Kidney tubule cell (primary cell): ENCODE results near the gene UBE2J1.
"Not testable (repeated sequence)": the region's sequence is repeated elsewhere in the genome, so short reads cannot be mapped to it uniquely, and the experiment has no call there.

ENCODE experiments used
- DNase-seq: peaks from one replicate; pipeline ENCODE4 v3.0.0-alpha.2; 2018; ENCODE audit warnings: low spot score

The UBE2J1 gene, protein sequence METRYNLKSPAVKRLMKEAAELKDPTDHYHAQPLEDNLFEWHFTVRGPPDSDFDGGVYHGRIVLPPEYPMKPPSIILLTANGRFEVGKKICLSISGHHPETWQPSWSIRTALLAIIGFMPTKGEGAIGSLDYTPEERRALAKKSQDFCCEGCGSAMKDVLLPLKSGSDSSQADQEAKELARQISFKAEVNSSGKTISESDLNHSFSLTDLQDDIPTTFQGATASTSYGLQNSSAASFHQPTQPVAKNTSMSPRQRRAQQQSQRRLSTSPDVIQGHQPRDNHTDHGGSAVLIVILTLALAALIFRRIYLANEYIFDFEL

DNA sequence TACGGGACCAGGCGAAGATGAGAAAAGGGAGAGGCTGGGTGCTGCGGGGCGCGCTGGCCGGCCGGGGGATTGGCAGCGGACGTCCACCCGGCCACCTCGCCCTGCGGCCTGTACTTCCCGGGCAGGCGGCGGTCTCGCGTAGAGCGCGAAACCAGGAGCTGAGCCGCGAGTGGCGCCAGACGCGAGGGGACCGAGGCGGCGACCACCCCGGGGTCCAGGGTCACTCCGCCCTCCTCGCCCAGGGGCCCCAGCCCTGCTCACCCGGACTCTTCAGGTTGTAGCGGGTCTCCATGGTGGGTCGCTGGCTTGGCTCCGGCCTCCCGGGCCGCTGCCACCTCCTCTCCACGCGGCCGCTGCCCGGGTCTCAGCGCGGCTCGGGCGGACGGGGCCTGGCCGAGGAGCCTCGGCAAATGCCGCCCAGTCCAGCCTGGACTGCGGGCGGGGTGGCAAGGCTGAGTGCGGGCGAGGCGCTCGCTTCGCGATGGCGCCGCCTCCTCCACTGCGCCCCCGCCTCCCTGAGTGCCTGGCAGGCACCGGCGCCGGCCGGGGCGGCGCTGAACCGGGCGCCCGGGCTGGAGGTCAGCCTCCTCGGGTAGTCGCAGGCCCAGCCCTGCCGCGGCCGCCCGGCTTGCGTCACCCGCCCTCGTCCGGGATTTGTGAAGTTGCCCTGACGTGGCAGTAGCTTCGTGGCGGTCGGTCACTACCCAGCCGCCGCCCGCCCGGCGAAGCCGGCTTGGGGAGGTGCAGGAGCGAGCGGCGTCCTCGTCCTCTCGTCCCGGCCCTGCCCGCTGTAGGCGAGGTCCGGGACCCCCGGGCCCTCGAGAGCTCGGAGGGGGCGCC lies at the start of gene UBE2J1:
UBE2J1 (minus strand) TSS at position 445 of the 840 bp plus-strand sequence; CDS start at position 292, 153 bp downstream.
- peak; percentile 94 for DNase-seq

DNA sequence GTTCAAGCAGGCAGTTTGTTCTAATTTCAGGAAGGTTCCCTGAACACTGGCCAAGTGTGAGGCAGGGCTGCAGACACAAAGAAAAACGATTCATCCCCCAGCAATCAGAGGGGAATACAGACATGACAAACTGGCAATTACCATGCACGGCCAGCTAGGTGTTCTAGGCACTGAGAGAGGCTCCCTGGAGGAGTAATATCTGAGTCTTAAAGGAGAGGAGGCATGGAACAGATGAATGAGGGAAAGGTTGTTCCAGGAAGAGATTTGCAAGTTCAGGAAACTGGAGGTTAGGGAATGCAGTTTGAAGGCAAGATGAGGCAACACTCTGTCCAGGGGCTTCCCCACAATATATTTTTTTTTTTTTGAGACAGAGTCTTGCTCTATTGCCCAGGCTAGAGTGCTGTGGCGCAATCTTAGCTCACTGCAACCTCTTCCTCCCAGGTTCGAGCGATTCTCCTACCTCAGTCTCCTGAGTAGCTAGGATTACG lies 48.4 kb upstream of the UBE2J1 start:
- peak; percentile 33 for DNase-seq

DNA sequence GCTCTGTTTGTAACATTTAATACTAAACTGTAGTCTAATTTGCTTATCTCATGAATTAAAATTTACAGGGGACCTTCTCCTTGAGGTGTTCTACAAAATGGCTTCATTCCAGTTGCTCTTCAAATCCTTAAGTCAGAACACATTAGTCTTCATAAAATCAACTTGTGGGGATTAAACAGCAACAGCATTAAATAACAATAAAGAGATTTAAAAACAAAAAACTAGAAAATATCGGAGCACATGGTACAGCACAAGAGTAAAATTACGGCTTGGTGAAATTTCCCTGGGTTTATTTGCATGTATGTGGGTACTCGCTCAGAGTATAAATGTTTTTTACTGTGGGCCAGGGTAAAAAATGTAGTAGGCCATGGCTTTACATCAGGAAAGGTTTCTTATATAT lies 47.5 kb upstream of the UBE2J1 start:
- DNase-seq: no peak

DNA sequence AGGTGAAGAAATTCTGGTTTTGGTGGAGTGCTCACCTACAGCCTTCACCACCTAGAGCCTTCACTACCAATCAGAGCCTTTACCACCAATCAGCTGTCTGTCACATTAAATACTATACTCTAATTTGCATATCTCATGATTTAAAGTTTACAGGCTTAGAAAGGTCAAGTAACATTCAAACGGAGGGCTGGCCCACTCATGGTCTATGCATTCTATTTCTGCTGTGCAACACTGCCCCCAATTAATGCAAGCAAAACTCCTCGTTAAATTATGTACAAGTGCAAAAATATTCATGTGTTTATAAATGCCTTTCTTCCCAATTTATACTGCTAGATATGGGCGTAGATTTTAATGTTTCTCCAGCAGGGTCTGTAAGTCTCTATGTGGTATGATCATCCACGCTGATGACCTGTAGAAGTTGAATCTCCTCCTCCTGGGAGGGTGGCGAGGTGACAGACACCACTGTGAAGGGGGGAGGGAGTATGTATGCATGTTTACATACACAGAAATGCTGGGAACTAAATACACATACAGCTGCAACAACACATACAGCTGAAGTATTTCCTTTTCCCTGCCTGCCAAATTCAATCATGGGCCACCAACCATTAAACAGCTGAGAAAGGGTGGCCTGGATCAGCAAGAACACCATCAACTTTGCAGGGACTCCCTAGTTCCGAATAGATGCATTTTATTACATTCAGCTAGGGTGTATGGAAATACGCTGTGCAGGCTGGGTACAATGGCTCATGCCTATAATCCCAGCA lies 46.4 kb upstream of the UBE2J1 start:
- no peak for DNase-seq

DNA sequence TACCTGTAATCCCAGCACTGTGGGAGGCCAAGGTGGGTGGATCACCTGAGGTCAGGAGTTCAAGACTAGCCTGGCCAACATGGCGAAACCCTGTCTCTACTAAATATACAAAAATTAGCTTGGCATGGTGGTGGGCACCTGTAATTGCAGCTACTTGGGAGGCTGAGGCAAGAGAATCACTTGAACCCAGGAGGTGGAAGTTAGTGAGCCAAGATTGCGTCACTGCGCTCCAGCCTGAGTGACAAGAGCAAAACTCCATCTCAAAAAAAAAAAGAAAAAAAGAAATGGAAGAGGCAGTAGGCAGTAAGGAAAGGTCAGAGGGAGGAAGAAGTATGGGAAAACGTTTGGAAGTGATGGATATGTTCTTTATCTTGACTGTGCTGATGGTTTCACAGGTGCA lies 45.4 kb upstream of the UBE2J1 start:
- not testable (repeated sequence) for DNase-seq

DNA sequence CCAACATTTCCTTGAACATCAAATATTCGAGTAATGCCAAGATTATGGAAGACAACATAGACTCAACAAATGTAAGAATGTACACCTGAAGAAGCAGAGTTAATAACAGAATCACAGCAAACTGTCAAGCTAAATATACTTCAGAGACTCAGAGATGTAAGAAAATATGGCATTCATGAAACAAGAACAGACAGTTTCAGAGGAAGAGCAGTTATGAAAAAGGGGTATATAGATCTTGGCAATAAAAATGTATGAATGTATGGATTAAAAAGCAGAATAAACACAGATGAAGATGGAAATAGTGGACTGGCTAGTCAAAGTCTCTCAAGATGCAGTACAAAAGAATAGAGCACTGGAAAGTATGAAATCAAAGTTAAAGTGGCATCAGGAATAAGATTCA lies 41.1 kb upstream of the UBE2J1 start:
- DNase-seq: no peak

DNA sequence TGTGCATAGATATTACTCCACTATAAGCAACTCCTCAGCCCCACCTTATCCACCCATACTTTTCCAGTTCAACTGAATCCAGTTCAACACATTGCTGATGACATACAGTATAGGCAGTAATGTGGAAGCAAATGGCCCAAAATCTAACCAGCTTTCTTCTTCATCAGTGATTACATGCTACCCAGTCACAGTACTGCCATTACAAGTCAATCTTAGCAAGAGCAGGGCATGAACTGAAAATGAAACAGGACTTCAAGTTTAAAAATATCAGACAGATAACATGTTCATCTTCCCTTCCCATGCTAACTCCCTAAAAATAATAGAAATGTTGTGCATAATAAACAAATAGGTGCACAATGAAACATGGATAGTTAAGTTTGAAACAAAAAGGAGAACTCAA lies 40.3 kb upstream of the UBE2J1 start:
- DNase-seq: no peak

DNA sequence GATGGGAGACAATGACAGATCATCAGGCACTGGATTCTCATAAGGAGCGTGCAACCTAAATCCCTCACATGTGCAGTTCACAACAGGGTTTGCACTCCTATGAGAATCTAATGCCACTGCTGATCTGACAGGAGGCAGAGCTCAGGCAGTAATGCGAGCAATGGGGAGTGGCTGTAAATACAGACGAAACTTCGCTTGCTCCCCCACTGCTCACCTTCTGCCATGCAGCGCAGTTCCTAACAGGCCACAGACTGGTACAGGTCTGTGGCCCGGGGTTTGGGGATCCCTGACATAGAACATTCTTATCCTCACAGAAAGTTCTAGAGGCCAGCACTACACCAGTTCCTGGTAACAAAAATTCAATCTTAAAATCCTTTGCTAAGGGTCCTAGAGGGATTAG lies 36.3 kb upstream of the UBE2J1 start:
- DNase-seq: no peak

DNA sequence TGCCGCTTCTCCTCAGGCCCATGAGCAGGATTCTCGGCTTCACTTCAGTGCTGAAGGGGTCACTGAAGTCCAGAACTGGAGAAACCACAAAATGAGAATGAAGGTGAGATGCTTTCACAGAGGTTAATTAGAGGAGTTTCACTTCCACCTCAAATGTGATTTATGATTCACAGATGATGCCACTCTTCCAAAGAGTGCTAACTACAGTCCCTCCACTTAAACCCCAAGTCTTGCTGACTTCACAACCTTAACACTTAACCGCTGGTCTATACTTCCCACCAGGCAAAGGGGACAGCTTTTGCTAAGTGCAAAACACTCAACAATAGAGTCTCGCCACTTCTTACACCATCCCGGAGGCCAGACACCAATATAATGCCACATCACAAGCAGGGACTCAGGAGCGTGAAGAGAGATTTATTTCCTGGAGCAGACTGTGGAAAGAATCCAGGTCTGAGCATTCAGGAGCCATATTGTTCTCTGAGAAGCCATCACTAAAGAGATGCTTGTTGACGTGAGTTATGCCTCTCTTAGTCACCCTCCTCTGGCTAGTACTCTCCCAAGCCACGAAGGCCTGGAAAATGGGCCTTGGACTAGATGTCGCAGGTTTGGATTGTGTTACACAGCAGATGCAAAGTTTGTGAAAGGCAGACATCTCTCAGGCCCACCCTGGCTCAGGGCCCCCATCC lies 35.1 kb upstream of the UBE2J1 start:
- no peak for DNase-seq

DNA sequence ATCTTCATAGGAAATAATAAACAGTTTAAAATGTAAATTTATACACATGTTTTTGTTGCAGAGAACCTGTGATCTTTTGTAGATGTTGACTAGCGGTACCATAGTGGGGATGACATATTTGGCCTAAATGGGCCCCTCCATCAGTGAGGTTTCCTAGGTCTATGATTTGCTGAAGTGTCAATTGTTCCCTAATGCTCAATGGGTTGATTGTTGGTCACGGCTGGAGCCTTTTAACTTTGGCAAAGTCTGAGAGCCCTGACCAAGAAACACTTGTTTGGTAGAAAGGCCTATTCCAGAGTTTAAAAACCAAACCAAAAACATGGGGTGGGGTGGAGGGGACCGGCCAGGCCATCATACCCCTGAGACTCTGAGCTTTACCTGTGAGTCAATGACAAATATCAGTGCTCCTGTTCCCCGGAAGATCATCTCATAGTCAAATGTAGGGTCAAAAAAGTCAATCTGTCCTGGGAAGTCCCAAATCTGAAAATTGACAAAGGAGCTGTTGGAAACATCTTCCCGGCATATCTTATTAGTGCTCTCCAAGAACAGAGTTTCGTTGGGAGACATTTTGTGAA lies 34.5 kb upstream of the UBE2J1 start:
- DNase-seq: no peak

DNA sequence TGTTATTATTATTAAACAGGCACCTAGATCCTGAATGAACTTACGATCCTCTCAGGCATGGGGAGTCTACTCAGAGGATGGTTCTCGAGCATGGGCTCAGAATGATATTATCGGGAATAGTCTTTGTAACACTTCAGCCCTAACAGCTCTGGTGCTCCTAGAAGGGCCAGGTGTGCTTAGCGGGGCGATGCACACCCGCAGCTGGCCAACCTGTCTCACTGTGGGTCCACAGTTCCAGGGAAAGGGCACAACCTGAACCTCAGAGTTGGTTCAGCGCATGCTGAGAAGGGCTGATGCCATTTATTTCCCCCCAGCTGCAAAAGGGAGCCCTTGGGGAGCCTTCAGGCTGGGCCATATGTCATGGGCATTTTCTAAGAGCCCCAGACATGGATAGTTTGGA lies 33.3 kb upstream of the UBE2J1 start:
- DNase-seq: no peak

DNA sequence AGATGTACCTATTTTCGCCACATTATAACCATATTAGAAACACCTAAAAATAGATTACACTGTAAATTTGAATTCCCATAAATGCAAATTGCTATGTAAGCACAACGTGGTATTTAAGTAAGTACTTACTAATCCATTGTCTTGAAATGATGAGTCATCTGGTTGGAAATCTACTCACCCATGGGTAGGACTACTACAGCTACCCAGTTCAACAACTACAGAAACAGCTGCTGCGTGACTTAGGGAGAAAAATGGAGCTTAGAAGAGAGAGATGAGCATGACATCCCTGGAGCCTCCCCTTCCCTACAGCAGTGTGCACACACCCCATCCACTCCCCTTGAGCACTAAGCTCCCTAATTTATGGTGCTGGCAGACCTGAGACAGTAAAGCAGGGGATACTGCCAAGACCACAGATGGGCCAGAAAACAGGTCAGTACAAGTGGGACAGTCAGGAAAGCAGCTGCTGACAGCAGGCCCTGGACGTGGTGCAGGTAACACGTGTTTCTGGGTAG lies 32.7 kb upstream of the UBE2J1 start:
- DNase-seq: peak; percentile 81

DNA sequence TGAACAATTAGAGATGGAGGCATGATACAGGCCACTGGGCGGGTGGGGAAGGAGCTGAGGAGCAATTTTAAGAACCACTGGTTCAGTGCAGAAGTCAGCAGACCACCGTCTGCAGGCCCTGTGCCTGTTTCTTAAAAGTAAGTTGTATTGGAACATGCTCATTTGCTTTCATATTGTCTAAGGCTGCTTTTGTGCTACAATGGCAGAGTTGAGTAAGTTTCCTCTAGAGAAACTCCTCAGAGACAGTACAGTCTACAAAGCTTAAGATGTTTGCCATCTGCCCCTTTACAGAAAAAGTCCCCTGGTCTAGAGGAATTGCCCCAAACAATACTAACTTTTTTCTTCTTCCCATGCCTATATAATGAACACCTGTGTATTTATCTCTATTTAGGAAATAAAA lies 28.5 kb upstream of the UBE2J1 start:
- no peak for DNase-seq

DNA sequence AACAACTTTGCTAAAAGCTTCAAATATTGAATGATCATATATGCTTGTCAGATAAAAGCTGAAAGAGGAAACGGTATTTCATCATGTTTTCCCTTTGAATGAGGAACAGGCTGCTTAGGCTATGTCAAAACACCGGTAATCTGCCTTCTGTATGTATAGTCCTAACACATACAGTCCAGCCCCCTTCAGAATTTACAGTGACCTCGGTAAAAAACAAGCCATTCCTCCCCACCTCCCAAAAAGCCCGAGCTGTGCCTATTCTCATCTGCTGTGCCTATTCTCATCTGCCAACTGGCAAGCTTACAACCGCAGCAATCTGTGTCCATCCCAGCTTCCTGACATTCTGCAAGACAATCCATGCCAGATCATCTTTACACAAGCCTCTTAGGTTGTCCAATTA lies 26.8 kb upstream of the UBE2J1 start:
- no peak for DNase-seq

DNA sequence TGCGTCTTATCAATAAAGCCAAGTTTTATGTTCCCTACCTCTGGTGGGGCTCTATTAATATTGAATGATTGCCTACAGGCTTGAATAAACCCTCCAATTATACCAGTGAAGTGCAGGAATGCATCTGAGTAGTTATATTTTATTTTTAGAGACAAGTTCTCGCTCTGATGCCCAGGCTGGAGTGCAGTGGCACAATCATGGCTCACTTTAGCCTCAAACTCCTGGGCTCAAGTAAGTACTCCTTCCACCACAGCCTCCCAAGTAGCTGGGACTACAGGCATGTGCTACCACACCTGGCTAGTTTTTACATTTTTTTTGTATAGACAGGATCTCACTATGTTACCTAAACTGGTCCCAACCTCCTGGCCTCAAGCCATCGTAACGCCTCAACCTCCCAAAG lies 26.1 kb upstream of the UBE2J1 start:
- no peak for DNase-seq

DNA sequence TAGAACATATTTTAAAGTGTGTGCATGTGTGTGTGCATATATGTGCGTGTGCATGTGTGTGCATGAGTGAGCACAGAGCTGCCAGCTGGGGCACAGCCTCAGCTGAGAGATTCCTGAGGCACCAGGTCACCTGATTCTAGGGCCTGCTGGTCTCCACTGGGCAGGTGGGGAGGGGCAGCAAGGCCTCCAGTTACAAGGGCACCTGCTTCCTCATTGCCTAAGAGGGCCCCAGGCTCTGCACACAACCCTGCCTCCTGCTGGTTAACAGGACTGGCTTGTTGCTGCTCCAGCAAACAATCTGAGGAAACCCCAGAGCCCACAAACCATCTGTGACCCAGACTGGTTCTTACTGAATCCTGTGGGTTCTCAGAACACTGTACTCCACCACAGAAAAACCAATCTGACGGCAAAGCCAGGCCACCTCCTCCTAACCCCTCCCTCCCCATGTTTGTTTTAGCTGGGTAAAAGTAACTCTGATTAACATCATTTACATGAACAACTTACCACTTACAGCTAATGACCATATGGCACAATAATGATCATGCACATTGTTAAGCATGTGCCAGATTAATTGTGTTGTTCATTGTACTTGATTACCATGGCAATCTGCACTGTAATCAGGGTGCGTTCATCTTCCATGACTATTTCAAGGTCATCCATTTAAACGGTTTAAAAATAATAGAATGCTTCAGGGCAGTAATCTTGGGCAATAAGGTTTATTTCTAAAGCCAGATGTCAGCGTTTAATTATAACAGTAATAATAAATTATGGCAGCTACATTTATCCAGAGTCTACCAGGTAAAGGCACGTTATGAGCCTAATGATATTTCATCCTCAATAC lies 23.1 kb upstream of the UBE2J1 start:
- peak; percentile 93 for DNase-seq

DNA sequence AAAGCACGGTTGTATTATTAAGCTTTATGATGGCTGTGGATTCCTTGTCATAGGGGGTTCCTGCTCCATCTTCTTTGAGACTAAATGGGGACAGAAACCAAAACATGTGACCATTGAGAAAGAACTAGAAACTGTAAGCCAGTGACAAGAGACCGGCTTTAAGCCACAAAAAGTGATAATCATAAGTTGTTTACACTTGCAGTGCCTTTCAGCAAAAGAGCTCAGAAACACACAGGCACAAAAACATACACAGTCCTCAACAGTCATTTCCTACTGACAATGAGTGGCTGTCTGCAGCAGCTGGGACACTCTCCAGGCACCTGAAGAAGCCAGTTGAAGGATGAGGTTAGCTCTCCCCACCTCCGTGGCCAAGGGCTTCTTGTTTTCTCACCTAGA lies 20.0 kb upstream of the UBE2J1 start:
- no peak for DNase-seq

DNA sequence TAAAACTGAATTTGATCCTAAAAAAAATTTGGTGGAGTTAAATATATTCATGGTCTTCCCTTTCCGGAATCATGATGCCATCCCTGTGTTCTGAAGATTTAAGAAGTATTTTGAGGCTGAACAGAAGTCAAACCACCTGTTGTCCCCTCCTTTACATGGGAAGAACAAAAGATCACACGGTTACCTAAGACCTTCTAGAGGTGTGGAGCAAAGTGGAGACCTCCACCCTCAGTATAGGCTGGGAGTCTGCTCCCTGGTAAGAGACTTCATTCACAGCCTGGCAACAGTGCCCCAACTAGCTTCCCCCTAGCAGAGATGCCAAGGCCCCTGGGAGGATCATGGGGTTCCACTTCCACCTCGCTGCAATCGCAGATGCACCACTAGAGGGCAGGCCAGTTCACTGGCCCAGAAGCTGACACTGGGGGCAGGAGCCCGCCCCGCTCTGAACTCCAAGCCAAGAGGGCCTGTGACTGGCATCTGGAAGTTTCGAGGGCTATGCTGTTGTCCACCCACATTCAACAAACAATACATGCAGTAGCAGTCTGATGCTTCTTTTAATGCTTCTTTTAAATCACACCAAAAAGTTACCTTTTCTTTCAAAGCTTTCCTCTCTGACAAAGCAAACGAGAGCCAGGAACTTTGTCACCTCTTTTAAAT lies 19.5 kb upstream of the UBE2J1 start:
- DNase-seq: peak; percentile 70

DNA sequence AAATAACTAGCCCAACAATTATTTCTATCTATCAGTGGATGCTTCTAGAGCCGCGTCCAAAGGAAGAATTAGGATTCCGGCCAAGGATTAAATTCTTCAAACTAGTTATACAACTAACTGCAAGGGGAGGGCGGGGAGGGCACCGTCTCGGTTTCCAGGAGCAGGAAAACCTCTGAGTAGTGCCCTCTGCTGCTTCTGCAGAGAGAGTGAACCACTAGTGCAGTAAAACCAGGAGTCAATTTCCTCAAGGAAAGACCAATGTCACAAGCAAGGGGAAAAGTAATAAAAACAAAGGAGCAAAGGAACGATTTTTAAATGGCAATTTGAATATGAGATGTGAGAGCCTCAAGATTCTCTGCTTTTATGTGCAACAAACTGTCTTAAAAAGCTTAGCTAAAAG lies 16.5 kb upstream of the UBE2J1 start:
- DNase-seq: peak; percentile 64

DNA sequence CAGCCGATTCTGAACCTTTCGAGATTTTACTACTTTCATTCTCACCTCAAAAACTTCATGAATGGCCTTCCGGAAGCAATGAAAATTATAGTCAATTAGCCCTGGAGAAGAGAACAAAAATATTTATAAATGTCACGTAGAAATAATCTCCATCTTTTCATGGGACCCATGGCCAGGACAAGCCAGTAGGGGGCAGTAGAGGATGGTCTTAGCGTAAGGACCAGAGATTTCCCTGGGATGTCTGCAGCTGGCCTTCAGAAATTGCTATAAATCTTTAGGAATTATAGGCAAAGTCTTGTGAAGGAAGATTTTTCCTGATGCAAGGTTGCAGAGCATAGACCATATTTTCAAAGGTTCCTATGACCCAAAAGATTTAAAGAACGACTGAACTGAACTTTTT lies 15.6 kb upstream of the UBE2J1 start:
- DNase-seq: peak; percentile 51
